GM12878 (cell line): Measurements from ENCODE around the gene MRPS9. TPM values are rescaled to one million over a fixed set of nuclear protein-coding genes. Genes with fewer than 3 reads are reported as not detected.

Experiments
- ATAC-seq: fragments of 200-7000 bp; cut with Tn5 transposase; 3 replicates; pipeline ENCODE4 v1.9.1; 2020; ENCODE audit warnings: mild to moderate bottlenecking, moderate library complexity
- BruUV-seq: library from RNA; stranded (reverse); fragments of 400-500 nt; replicated peaks from 2 replicates; lab custom pipeline; 2021; lab: Mats Ljungman, UMichigan
- CTCF ChIA-PET: fragments of 300-600 bp; sonication (Branson Sonifier 250); formaldehyde crosslinking; extraction: SDS; loops from one replicate; lab custom pipeline; 2021; ENCODE audit warnings: inconsistent platforms; lab: Yijun Ruan, JAX
- POLR2A ChIA-PET: fragments of 350-600 bp; formaldehyde crosslinking; extraction: SDS; loops from one replicate; lab custom pipeline; 2021; ENCODE audit warnings: inconsistent platforms; lab: Charles Lee
- RAD21 ChIA-PET: fragments of 300-600 bp; sonication (Branson Sonifier 250); formaldehyde crosslinking; loops from one replicate; lab custom pipeline; 2023; ENCODE audit warnings: antibody characterized with exemption; ENCODE audit not compliant: unreplicated experiment; lab: Charles Lee
- SMC1A ChIA-PET: fragments of 300-600 bp; sonication (Branson Sonifier 250); formaldehyde crosslinking; loops from one replicate; lab custom pipeline; 2023; ENCODE audit not compliant: unreplicated experiment, uncharacterized antibody; lab: Charles Lee
- DNase-seq: peaks from one replicate; pipeline ENCODE4 v3.0.0-alpha.2; 2011; ENCODE audit warnings: low read depth, low spot score
- FAIRE-seq: peaks from 3 replicates; lab custom pipeline; 2011; peaks lifted over from hg19 to GRCh38; lab: Jason Lieb, UNC
- H2AFZ ChIP-seq: 2 replicates; pipeline ENCODE4 v1.6.0; 2011; ENCODE audit warnings: low read depth, low read length, control low read depth; ENCODE audit not compliant: control insufficient read depth
- H3K27ac ChIP-seq: 2 replicates; pipeline ENCODE4 v1.5.1; 2011; ENCODE audit warnings: control low read depth; ENCODE audit not compliant: control insufficient read depth, insufficient read depth
- H3K27me3 ChIP-seq, 2 experiments: replicated peaks in 1 of 2; 2 replicates each; pipeline versions ENCODE4 v1.6.0 to v1.6.1; 2011; ENCODE audit warnings: low read length in 1 of 2; ENCODE audit not compliant: control insufficient read depth in 2 of 2, insufficient read depth in 2 of 2
- H3K36me3 ChIP-seq, 2 experiments: 2 replicates each; pipeline ENCODE4 v1.5.1; 2011; ENCODE audit warnings: low read length in 1 of 2; ENCODE audit not compliant: control insufficient read depth in 2 of 2, insufficient read depth in 2 of 2
- H3K4me1 ChIP-seq: 2 replicates; pipeline ENCODE4 v1.6.1; 2011; ENCODE audit warnings: mild to moderate bottlenecking, low read length, moderate library complexity, mixed read lengths; ENCODE audit not compliant: control insufficient read depth, insufficient read depth
- H3K4me2 ChIP-seq: 2 replicates; pipeline ENCODE4 v1.6.0; 2011; ENCODE audit warnings: control low read depth; ENCODE audit not compliant: control insufficient read depth, insufficient read depth
- H3K4me3 ChIP-seq: fragments of 200-600 bp; sonication (generic); 2 replicates; pipeline ENCODE4 v1.5.1; 2016
- H3K79me2 ChIP-seq: 2 replicates; pipeline ENCODE4 v1.6.0; 2011; ENCODE audit warnings: low read length; ENCODE audit not compliant: control insufficient read depth, insufficient read depth
- H3K9ac ChIP-seq: 2 replicates; pipeline ENCODE4 v1.8.0; 2011; ENCODE audit warnings: low read length, control low read depth, mixed read lengths; ENCODE audit not compliant: control insufficient read depth, insufficient read depth
- H3K9me3 ChIP-seq: replicated peaks from 3 replicates; pipeline ENCODE4 v1.5.1; 2011; ENCODE audit warnings: mild to moderate bottlenecking, low read length; ENCODE audit not compliant: control insufficient read depth, insufficient read depth
- H4K20me1 ChIP-seq: 2 replicates; pipeline ENCODE4 v1.6.0; 2011; ENCODE audit not compliant: control insufficient read depth, insufficient read depth
- BCL11A ChIP-seq: IDR thresholded peaks from 2 replicates; pipeline ENCODE4 v1.6.1; 2011; ENCODE audit warnings: low read depth, low read length
- BMI1 ChIP-seq: fragments of 450-650 bp; IDR thresholded peaks from 2 replicates; pipeline ENCODE4 v1.6.1; 2016; ENCODE audit warnings: mild to moderate bottlenecking, moderate library complexity, borderline replicate concordance
- CBFB ChIP-seq: IDR thresholded peaks from 2 replicates; pipeline ENCODE4 v1.6.1; 2016; ENCODE audit warnings: antibody characterized with exemption, low read depth
- CBX5 ChIP-seq: sonication (generic); IDR thresholded peaks from 2 replicates; pipeline ENCODE4 v1.6.1; 2016; ENCODE audit warnings: low read depth, moderate library complexity, mild to moderate bottlenecking, inconsistent platforms
- CHD1 ChIP-seq: IDR thresholded peaks from 2 replicates; pipeline ENCODE4 v1.6.1; 2012; ENCODE audit warnings: low read depth, low read length, improper control_type of control experiment
- DPF2 ChIP-seq: fragments of 450-650 bp; IDR thresholded peaks from 2 replicates; pipeline ENCODE4 v1.6.1; 2017; ENCODE audit warnings: mild to moderate bottlenecking
- E4F1 ChIP-seq: fragments of 450-650 bp; IDR thresholded peaks from 2 replicates; pipeline ENCODE4 v1.6.1; 2018; ENCODE audit warnings: borderline replicate concordance, mild to moderate bottlenecking; ENCODE audit not compliant: partially characterized antibody
- GATAD2B ChIP-seq: fragments of 450-650 bp; conservative IDR thresholded peaks from 2 replicates; pipeline ENCODE4 v1.6.1; 2017; ENCODE audit warnings: low read depth, mild to moderate bottlenecking, moderate library complexity
- KDM1A ChIP-seq: fragments of 200-600 bp; sonication (generic); IDR thresholded peaks from 2 replicates; pipeline ENCODE4 v1.6.1; 2016; ENCODE audit warnings: borderline replicate concordance
- NBN ChIP-seq: fragments of 450-650 bp; IDR thresholded peaks from 2 replicates; pipeline ENCODE4 v1.6.1; 2016
- PAX8 ChIP-seq: fragments of 450-650 bp; IDR thresholded peaks from 2 replicates; pipeline ENCODE4 v1.6.1; 2017; ENCODE audit warnings: mild to moderate bottlenecking, moderate library complexity
- PRDM15 ChIP-seq: fragments of 450-650 bp; formaldehyde crosslinking; IDR thresholded peaks from 2 replicates; pipeline ENCODE4 v1.4.0; 2020; ENCODE audit warnings: mild to moderate bottlenecking, moderate library complexity
- TBL1XR1 ChIP-seq: IDR thresholded peaks from 2 replicates; pipeline ENCODE4 v1.6.1; 2012; ENCODE audit warnings: low read depth, low read length, improper control_type of control experiment
- ZBTB4 ChIP-seq: fragments of 450-650 bp; formaldehyde crosslinking; IDR thresholded peaks from 2 replicates; pipeline ENCODE4 v1.4.0; 2022; ENCODE audit warnings: mild to moderate bottlenecking, moderate library complexity
- WGBS: methylation state at CpG from one replicate; pipeline ENCODE4 v1.1.6; 2016; ENCODE audit warnings: low lambda C conversion rate; ENCODE audit not compliant: insufficient replicate concordance, insufficient coverage; ENCODE audit errors: missing lambda C conversion rate; 5-methylcytosine and 5-hydroxymethylcytosine counted together
- in situ Hi-C: fragments of 300-500 bp; cut with MboI; formaldehyde crosslinking; loops from 9 replicates; pipeline ENCODE4 v1.14.3; 2018; ENCODE audit warnings: mixed read lengths
- intact Hi-C: fragments of 100-400 bp; cut with micrococcal nuclease; formaldehyde crosslinking; loops from one replicate; pipeline ENCODE4 v1.14.2; 2022; ENCODE audit not compliant: unreplicated experiment
- polyA plus RNA-seq, 11 experiments: library from polyadenylated mRNA; depleted of rRNA in 4 of 11; unstranded in 6 of 11; stranded (reverse) in 5 of 11; fragments of >200 nt; fragmentation: Nextera tagmentation in 4 of 11; fragmentation: Illumina TruSeq in 1 of 11; extraction: Ambion mirVana in 4 of 11; extraction: Trizol in 1 of 11; gene quantifications; 1 replicate in 1 of 11; 2 replicates in 10 of 11; pipeline versions ENCODE4 v1.2.1 to v1.2.3, GENCODE V29; 2011 to 2016; ENCODE audit warnings: inconsistent platforms in 2 of 11, missing spikeins in 2 of 11, low read depth in 1 of 11
- total RNA-seq, 4 experiments: library from RNA; depleted of rRNA in 3 of 4; stranded (reverse); fragments of >200 nt in 3 of 4; fragmentation: Illumina TruSeq in 1 of 4; extraction: Trizol in 1 of 4; gene quantifications; 2 replicates each; pipeline versions ENCODE4 v1.2.1 to v1.2.3, GENCODE V29; 2013 to 2021

MRPS9 gene
- total and polyA plus RNA-seq, 10 of the 15 experiments (the other 5 are each of a cell fraction or from before 2014, with no cell fraction given): 39.1 to 111 (median 63.4) TPM

- in situ Hi-C loops: no loop called here
- Histone ChIP-seq H3K4me3 (no peak overlapping the region), H4K20me1 (no peaks in the 10 kb centered on the region)
- ATAC-seq: no peak
- TF ChIP-seq E4F1 (no peak), CHD1 (no peak), GATAD2B (no peak), ZBTB4 (CRISPR knock-in tag) (no peak), DPF2 (no peak), KDM1A (no peak), TBL1XR1 (no peak), CBFB (no peak), BCL11A (no peak), PRDM15 (CRISPR knock-in tag) (no peak), CBX5 (no peak), NBN (no peak), BMI1 (no peak), PAX8 (no peak)
- TF ChIP-seq, all 136 proteins: peak for 0
- ChIA-PET SMC1A (interaction anchor here (1.5 kb wide), 1 partner anchor 36 kb away, joined by 4 read pairs; the partner anchor contains the start of gene MRPS9), RAD21 (no interaction called here), CTCF (no interaction called here), POLR2A (no interaction called here)
- Histone ChIP-seq H3K4me2 (no peak overlapping the region), H3K27me3 (no peaks in the 10 kb centered on the region), H3K27ac (no peak overlapping the region), H3K36me3 (peaks cover 0 to 8% of the 10 kb centered on the region in 2 experiments; a peak in 2 of 4 replicates), H3K9me3 (no peaks in the 10 kb centered on the region), H2AFZ (no peak overlapping the region), H3K9ac (no peak overlapping the region), H3K79me2 (no peaks in the 10 kb centered on the region), H3K4me1 (peaks cover 5% of the 10 kb centered on the region; the same call in 1 of the 2 replicates)
- over 99% methylated on average over 4 of the region's 4 CpGs for WGBS
- no peak for FAIRE-seq
- intact Hi-C loops: no loop called here
- no peak for DNase-seq
- BruUV-seq: no TSS peak
Measured at GRCh38 chr2:105073591-105073990, 35.7 kb downstream of the MRPS9 start.
